Frontal cortex (tissue), 4 donors: ENCODE results near the gene PRKAG2. TPM values are rescaled to one million over a fixed set of nuclear protein-coding genes. Genes with fewer than 3 reads are reported as not detected.

Experiments
- DNase-seq, 2 donors: peaks; one replicate each; pipeline ENCODE4 v3.0.0; 2012; ENCODE audit warnings: low spot score in 2 of 2
- FAIRE-seq: peaks from 2 replicates; lab custom pipeline; 2012; peaks lifted over from hg19 to GRCh38; lab: Jason Lieb, UNC
- total RNA-seq: library from RNA; depleted of rRNA; stranded (reverse); fragments of >200 nt; gene quantifications from one replicate; pipeline ENCODE4 v1.2.3, GENCODE V29; 2014
- donor health status: control.
- donor health status: control.
- donor health status: control.

The PRKAG2 gene
- total RNA-seq, 1 donor from 2014 or later = 29.8 TPM

DNA sequence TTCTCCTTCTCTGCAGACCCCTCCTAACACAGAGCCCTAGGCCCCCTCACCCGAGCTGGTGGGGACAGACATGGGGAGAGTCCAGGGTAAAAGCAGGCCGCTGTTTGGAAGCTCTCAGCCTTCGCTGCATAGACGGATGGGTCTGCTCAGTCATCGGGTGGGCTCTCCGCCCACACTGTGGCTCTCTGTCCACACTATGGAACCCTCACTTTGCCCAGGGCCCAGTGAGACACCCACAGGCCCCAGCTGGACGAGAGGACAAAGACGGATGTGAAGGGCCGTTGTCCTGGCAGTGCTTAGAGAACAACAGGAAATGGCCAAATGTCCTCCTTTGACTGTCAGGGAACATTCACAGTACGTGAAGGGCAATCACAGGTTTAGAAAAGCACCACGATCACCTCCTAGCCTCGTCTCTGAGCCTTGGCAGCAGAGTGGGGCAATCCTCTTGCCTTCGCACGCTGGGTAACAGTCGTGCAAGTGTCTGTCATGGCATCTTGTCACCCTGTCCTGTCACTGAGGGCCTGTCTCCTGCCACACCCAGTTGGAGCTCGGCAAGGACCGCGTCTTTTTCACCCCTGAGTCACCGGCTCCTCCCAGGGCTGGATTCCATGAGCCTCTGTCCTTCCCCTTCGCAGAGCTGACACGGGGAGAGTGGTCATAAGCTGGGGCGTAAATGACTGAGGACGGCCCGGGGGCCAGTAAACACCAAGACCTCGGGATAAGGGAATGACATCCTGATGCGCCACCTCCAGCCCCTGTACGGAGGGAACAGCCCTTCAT, 80.6 kb downstream of the PRKAG2 start:
- no peak for FAIRE-seq
- DNase-seq = no peak

DNA sequence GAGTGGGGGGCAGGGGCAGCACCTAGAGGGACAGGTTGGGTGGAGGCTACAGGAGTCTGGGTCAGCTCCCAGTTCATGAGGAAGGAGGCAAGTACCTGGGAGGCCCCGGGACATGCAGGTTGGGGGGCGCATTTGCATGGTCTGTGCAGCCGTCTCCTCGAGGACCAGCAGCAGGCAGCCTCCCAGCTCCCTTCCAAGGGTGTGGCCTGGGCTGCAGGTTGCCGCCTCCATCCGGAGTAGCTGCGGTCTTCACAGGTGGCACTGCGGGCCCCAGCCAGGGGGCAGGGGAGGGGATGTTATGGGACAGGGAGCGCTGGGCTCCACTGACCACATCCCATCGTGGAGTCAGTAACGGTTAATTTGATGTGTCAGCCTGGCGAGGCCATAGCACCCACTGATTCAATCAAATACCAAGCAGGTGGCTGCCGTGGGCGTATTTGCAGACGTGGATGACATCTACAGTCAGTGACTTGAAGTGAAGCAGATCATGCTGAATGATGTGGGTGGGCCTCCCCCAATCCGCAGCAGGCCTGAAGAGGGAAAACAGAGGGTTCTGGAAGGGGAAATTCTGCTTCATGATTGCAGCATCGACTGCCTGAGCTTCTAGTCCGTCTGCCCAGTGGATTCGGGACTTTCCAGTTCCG, 81.6 kb downstream of the PRKAG2 start:
- FAIRE-seq = no peak
- DNase-seq = no peak

DNA sequence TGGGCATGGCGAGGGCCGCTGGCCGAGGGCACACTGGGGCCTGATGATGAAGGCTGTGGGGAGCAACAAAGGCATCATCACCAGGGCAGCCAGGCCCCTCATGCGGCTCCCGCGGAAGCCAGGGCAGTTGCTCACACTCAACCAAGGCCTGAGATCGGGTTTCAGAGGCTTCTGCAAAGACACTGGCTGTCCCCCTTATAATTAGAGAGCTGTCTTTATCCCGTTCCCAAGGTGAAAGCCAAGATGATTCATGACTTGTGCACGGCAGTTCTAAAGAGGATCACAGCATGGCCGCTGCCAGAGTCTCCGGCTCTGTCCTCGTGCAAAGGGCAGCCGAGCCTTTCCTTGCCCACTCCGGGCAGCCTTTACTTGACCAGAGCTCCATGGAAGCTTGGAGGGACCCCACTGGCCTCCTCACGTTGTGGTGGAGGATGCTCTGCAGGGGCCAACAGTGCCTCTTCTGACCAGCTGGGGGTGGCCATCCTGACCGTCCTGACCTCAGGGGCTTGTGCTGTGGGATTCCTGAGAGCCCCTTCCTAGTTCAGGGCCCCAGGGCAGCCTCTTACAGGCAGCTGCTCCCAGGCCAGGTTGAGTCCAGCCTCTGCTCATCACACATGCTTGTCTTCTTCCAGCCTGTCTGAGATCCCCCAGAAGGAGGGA, 82.3 kb downstream of the PRKAG2 start:
- DNase-seq (no peak), FAIRE-seq (no peak)

DNA sequence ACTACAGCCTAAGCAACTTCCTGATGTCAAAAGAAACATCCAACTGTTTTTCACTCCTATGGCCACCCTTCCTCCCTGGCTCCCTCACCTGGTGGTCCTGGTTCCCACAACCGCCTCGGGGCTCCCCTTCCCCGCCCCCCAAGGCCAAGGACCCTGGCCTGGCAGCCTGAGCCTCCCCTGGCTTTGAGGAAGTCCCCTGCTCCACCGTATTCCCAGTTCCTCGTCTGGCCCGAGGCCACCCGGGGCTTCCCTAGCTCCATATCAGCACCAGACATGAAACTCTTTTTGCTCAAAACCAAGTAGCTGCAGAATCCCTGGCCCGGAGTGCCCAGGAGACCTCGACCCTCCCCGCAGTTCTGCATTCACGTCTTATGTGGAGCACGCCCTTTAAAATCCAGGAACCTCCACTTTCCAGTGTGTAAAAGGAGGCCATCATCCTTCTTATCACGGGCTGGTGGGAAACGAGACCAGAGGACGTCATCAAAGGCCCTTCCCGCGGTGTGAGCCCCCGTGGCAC, 82.9 kb downstream of the PRKAG2 start:
- FAIRE-seq (no peak), DNase-seq (no peak)

DNA sequence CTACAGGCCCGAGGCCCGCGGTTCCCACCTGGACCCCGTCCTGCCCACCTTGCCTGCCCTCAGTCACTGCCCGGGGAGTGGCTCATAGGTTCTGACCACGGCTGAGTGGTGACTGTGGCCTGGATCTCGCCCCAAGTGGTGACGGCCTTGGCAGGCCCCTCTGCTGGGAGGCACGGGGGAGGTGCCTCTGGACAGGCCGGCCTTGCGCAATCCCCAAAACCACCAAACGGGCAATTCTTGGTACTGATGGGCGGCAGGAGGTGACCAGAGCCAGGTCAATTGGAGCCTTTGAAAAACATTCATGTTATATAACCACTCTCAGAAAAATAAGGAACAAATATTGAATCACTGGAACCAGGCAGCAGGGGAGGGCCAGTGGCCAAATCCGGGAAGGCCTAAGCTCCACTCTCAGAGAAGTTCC, 83.4 kb downstream of the PRKAG2 start:
- DNase-seq (no peak), FAIRE-seq (no peak)

DNA sequence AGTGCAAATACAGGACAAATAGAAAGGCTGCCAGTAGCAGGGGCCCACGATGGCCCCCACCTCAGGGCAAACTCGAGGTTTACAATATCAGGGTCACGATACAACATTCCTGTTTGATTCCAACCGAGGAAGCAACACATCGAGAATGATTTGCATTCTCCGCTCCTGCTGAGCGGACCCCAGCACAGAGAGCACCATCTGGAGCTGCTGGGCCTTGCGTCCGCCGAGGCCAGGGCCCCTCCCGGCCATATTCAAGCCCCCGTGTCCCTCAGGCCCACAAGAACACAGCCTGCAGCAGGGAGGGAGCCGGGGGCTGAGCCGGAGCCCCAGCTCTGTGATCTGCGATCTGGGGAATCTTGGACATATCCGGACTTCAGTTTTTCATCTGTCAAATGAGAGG, 84.3 kb downstream of the PRKAG2 start:
- FAIRE-seq (no peak), DNase-seq (no peak)

DNA sequence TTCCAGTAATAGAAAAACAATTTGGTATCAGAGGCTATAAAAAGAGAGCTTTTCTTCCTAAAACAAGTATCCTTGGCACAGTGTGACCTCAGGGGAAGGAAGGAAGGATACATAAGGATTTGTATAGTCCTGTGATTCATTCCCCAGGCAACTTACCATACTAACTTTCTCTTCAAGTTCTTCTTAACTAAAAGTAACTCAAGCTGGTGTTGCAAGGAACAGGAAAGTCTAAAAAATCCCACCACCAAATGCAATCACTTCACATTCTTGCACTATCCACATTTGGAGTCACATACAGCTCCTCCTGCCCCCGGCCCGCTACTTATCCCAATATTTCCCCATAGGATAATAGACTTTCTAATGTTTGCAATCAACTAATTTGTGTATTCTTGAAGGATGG, 84.8 kb downstream of the PRKAG2 start:
- DNase-seq (no peak), FAIRE-seq (no peak)

DNA sequence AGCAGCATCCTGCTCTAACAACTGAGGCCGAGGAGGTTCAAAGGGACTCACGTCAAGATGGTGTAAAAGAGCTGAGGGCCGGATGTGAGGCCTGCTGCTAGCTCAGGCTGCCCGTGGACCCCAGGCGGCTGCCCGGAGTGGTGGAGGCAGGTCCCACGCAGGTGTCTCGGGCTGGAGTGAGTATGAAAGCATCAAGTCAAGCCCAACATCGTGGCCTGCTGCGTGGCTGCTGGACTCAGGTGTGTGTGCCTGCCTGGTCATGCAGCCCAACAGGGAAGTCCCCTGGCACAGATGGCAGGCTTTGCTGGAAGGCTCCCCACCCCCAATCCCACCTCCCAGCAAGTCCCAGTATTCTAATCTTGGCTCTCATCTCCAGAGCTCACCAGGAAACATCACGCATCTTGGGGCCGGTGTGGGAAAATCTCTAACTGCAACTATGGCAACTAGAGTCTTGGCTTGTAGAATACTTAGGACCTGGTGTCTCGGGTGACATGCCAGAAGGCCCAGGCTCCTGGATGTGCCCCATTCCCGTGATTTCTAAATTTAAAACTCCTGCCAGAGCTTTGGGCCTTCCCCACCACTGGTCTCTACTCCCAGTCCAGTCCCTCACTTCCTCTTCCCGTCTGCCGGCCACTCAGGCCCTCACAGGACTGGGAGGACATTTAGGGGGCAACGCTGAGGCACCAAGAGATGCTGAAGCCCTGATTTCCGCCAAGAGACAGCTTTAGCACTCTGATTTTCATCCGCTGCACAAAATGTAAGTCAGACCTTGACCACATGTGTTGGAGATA, 85.9 kb downstream of the PRKAG2 start:
- FAIRE-seq = no peak
- no peak for DNase-seq

DNA sequence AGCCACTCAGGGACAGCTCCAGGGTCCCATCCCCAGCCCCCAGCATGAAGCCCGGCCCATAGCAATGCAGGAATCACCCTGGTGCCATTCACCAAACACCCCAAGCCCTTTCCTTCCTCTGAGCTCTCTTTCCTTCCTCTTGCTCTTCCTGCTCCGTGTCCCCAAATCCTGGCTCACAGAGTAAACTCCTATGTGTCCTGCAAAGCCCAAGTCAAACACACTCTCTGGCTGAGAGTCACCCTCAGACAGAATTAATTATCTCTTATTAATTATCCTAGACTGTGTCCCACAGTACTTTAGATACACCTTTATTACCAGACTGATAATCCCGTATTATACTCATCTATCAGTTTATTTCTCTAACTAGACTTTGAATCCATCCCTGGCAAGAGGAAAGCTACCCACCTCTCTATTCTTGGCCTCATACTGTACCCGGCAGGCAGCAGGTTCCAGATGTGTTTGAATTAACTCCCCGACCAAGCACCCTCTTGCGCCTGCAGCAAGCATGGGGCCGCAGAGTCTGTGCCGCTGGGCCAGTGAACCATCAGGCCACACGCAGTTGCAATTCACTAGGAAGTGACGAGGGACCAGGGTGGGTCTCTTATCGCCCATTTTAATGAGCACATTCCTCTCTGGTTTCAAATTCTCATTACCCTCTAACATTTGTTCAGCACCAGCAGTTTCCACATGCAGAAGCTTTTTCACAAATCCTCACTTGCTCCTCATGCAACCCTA, 86.7 kb downstream of the PRKAG2 start:
- FAIRE-seq = no peak

DNA sequence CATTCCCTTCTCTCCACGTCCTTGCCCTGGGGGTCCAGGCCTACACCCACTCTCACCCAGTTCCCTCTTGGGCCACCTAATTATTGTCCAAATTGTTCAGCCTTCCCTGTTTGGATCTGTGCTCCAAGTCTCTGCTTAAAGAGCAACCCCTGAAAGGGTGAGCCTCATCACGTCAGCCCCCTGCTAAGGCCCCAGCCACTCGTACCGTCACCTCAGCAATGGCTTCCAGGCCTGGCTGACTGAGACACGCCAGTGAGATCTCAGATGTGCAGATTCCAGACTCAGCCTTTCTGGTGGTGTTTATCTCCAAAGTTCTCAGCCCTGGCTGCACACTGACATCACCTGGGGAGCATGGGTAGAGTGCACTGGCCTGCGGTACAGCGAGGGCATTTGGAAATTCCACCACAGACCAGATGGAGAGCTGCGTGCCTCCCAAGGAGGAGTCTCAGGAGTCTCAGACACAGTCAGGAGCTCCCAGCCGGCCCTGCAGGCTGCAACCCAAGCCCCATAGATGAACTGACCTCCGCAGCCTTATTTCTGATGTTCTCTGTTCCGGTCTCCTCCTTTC, 87.5 kb downstream of the PRKAG2 start:
- DNase-seq = no peak
- FAIRE-seq = no peak

More for the DNA sequence above, 86.7 kb downstream of the PRKAG2 start:
- no peak for DNase-seq

DNA sequence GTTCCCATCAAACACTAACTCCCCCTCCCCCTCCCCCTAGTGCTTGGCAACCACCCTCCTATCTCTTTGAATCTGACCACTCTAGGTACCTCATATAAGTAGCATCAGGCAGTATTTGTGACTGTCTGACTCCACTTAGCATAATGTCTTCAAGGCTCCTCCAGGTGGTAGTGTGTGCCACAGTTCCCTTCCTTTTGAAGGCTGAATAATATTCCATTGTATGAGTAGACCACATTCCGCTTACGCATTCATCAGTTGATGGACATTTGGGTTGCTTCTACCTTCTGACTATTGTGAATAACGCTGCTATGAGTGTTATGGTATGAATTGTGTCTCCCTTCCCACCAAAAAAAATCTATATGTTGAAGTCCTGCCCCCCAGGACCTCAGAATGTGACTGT, 89.6 kb downstream of the PRKAG2 start:
- DNase-seq = no peak
- no peak for FAIRE-seq

DNA sequence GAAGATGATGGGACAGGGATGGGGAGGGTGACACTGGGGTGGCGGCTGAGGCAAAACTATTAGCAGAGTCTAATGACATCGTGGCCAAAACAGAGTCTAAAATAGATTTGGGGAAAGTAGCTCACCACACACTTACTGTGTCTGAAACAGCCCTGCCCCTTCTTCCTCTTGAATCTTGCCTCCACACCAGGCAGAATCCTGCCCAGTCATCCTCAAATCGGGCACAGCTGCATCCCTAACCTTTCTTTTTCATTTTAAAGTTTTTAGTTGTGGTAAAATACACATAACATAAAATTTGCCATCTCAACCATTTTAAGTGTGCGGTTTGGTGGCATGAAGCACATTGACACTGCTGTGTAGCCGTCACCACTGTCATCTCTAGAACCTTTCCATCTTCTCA, 90.0 kb downstream of the PRKAG2 start:
- DNase-seq (no peak), FAIRE-seq (no peak)

DNA sequence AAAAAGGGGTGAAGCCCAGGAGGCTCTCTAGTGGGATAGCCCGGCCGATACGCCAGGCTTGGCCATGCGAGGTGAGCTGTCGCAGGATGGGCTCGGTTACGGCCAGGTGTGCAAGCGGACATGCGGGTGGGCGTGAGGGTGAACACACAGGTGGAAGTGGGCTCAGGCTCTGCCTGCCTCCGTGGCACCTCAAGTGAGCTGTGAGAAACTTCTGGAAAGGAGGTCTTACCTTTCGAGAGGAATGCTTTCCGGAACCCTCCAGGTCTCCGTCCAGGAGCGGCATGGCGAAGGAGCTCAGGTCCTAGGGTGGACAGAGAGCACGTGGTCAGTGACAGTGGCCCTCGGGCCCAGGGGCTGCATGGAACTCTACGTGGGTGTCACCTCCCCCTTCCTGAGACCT, 90.7 kb downstream of the PRKAG2 start:
- DNase-seq = no peak
- FAIRE-seq = no peak

DNA sequence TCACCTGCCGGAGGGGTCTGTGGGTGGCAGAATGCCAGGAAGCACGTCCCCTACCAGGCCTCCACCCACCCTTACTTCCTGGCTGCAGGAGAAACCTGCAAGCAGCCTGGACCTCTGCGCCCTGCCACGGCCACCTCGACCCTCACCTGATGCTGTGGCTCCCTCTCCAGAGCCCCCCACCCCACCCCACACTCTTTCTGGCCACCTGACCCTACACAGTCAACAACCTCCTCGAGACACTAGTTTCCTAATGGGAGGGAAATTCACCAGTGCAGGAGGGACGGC, 91.3 kb downstream of the PRKAG2 start:
- FAIRE-seq = no peak

DNA sequence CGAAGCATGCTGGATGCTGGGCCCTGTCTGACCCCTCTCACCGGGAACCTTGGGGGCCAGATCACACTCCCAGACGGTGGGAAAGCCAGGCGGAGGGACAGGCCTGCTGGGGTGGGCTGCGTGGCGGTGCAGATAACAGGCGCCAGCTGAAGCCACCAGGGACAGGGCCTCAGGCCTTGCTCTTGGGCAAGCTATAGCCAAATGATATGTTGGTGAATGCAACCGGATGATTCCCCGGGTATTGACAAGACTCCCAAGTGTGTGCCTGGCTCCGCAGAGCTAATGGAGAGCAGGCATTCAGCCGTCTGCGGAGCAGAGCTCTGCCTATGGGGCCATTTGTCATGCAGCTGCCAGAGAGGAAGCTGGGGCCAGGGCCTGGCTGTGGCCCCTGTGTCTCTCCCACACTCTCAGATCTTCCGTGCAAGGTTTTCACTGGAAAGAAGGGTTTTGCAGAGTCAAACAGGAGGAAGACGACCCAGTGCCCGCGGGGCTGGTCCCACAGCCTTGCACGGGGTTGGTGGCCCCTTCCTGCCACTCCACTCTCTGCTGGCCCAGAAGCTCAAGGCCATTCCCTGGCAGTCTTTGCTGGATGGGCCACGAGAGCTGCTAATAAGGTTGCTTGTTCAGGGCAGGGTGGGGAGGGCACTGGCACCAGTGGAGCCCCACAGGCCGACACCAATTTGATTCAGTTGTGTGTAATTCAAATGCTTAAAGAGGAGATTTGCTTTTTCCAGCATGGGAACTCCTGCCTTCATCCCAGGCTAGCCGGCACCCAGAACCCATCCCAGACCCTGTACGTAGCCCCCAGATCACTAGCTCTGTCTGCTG, 91.8 kb downstream of the PRKAG2 start:
- FAIRE-seq (no peak), DNase-seq (no peak)

More for the DNA sequence above, 91.3 kb downstream of the PRKAG2 start:
- DNase-seq = no peak

DNA sequence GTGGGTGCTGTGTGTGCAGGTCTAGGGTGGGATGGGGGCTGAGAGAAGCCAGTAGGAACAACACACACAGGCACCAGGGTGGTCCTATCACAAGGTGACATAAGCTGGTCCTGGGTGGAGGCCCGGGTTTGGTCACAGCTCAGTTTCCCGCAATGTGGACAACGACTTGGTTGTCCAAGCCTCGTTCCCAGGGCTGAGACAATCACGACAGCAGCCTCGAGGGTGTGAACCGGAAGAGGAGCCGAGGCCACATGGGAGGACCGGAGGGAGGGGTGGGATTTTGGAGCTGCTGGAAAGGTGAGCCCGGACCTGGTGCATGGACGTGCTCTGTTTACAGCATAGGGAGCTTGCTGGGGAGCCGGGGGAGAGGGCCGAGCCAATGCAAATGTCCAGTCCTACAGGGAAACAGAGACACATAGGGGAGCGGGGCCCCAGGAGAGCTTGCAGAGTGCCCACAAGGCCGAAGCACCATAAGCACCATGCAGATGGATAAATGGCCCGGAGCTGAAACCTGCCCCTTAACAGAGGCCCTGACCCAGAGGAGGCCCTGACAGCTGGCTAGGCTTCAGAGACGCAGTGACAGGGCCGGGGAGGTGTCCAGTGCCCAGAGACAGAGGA, 92.8 kb downstream of the PRKAG2 start:
- FAIRE-seq (no peak), DNase-seq (no peak)

DNA sequence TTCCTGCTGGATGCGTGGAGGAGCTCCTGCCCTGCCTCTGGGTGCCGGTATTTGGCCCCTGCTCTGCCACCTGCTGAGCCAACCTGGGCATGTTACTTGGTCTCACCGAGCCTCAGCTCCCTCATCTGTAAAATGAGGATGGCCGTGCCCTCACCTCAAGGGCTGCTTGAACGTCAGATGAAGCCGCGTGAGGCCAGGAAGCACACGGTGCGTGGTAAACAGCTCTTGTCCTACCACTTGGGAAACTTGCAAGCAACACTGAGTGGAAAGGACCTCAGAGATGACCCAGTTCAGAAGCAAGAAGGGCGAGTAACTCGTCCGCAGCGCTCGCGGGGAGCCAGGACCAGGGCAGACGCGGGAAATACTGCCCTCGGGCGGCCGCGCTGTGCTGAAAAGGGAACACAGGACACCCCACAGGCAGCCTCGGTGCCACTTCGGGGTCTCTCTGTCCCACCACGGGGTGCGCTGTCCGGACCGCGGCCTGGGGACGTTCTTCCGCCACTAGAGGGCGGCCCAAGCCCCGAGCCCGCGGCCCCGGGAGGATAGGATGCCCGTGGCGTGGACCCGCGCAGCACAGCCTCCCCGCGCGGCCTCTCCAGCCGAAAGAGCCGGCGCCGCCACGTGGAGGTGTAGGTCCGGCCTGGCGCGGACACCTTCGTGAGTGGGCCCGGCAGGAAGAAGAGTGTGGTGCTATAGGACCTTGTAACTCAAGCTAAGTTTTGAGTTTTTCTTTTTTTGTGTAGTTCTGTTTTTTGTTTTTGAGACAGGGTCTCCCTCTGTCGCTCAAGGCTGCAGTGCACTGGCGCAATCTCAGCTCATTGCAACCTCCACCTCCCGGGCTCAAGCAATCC, 94.1 kb downstream of the PRKAG2 start:
- DNase-seq (peak; percentile 63 to 85), FAIRE-seq (no peak)
